Right cardiac atrium (tissue), 5 donors: ENCODE measurements around the gene DRAP1. TPM values are rescaled to one million over a fixed set of nuclear protein-coding genes. Genes with fewer than 3 reads are reported as not detected.

Experiments used
- ATAC-seq, 2 donors: fragments of 200-7000 bp; cut with Tn5 transposase; one replicate each; pipeline versions ENCODE4 v1.8.0 to v1.9.1; 2020; ENCODE audit warnings: moderate library complexity in 2 of 2, mild to moderate bottlenecking in 1 of 2
- DNase-seq, 3 donors: peaks; one replicate each; pipeline ENCODE4 v3.0.0-alpha.2; 2020
- H3K27ac ChIP-seq: one replicate; pipeline ENCODE4 v1.5.1; 2013; ENCODE audit warnings: mild to moderate bottlenecking, low read length, control low read depth, moderate library complexity
- H3K27me3 ChIP-seq: one replicate; pipeline ENCODE4 v1.6.1; 2013; ENCODE audit not compliant: control insufficient read depth, insufficient read depth
- H3K4me1 ChIP-seq: one replicate; pipeline ENCODE4 v1.6.1; 2013; ENCODE audit warnings: low read length; ENCODE audit not compliant: control insufficient read depth, insufficient read depth
- H3K4me3 ChIP-seq: one replicate; pipeline ENCODE4 v1.5.1; 2013; ENCODE audit warnings: low read length, control low read depth
- H3K9me3 ChIP-seq: one replicate; pipeline ENCODE4 v1.6.1; 2013; ENCODE audit warnings: low read length; ENCODE audit not compliant: control insufficient read depth
- whole genome bisulfite sequencing: extraction: QIAGEN DNeasy Blood & Tissue Kit; methylation state at CpG from one replicate; pipeline ENCODE4 v1.1.7; 2013; 5-methylcytosine and 5-hydroxymethylcytosine counted together
- intact Hi-C, 4 donors: fragments of 100-400 bp; cut with DNase I; formaldehyde crosslinking; loops; one replicate each; pipeline versions ENCODE4 v1.11.0 to v1.14.0; 2022 to 2023
- polyA plus RNA-seq: library from polyadenylated mRNA; stranded (reverse); fragments of 200-250 nt; gene quantifications from one replicate; pipeline ENCODE4 v1.2.3, GENCODE V29; 2013
- total RNA-seq, 4 donors: library from RNA; stranded (reverse); fragmentation: NEBNext Ultra II Directional; extraction: Animal tissue kit (Norgen Biotek cat#: 25700); gene quantifications; one replicate each; pipeline ENCODE4 v1.2.1, GENCODE V29; 2021
- donor health status: healthy with polysubstance abuse.
- donor health status: DM: no; HTN: yes; CAD: no.
- donor health status: DM: no; HTN: no; CAD: no.
- donor health status: DM: no; HTN: yes; CAD: no; lungs with severe emphysema.
- donor health status: DM: yes; HTN: yes; CAD: no.

DRAP1 gene
- total and polyA plus RNA-seq, 5 donors, result 82.9 to 130 (median 85.3) TPM

DNA sequence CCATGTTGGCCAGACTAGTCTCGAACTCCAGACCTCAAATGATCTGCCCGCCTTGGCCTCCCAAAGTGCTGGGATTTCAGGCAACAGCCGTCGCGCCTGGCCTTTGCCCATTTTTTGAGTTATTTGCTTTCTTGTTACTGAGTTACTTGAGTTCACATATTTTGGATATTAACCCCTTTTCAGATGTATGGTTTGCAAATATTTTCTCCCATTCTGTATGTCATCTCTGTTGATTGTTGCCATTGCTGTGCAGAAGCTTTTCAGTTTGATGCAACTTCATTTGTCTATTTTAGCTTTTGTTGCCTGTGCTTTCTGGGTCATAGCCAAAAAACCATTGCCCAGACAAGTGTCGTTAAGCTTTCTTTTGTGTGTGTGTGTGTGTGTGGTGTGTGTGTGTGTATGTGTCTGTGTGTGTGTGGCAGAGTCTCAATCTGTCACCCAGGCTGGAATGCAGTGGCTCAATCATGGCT is 32.9 kb downstream of the DRAP1 start:
- ATAC-seq (no peak), DNase-seq (no peak)
- H3K4me1 ChIP-seq, result no peaks in the 10 kb centered on the region
- no peak overlapping the region for H3K27ac ChIP-seq
- 65% methylated on average over 6 of the region's 6 CpGs for WGBS
- intact Hi-C loops, result no loop called here
- no peaks in the 10 kb centered on the region for H3K27me3 ChIP-seq
- no peaks in the 10 kb centered on the region for H3K9me3 ChIP-seq
- no peak overlapping the region for H3K4me3 ChIP-seq

DNA sequence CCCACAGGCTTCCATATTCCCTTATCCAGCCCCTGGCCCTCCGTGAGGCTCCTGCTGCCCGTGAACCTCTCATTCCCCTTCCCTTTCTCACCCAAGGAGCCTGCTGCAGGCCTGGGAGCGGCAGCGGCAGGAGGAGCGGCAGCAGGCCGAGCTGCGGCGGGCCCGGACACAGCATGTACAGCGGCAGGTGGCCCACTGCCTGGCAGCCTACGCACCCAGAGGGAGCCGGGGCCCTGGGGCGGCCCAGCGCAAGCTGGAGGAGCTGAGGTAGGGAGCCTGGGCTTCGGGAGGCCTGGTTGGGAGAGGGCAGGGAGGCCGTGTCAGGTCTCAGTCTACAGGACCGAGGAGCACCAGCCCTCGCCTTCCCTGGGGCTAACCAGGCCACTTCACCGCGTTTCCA is 34.2 kb downstream of the DRAP1 start:
- DNase-seq (no peak), ATAC-seq (peak in 1 of 2 donors; percentile 42)
- intact Hi-C loops, result no loop called here
- Histone ChIP-seq H3K4me3 (no peak overlapping the region), H3K9me3 (no peaks in the 10 kb centered on the region), H3K4me1 (no peaks in the 10 kb centered on the region), H3K27ac (no peak overlapping the region), H3K27me3 (no peaks in the 10 kb centered on the region)
- WGBS, result 83% methylated on average over 20 of the region's 20 CpGs

DNA sequence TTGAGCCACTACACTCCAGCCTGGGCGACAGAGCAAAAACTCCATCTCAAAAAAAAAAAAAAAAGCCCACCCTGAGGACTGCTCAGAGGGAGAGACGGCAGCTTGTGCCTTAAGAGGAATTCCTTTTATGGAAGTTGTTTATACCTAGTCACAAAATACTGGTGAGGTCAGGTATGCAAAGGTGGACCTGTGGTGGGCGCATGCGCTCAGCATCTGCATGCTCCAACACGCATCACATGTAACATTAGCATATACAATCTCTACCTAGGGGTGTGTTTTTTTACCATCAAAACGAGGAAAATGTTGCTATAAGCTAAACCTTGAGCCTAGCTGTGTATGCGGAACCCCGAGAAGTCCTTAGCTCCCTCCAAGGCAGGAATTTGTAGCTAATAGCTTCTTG is 35.5 kb downstream of the DRAP1 start:
- ATAC-seq (no peak), DNase-seq (no peak)
- WGBS, result 73% methylated on average over 8 of the region's 8 CpGs
- no peaks in the 10 kb centered on the region for H3K4me1 ChIP-seq
- H3K27ac ChIP-seq, result no peak overlapping the region
- H3K4me3 ChIP-seq, result no peak overlapping the region
- intact Hi-C loops, result no loop called here
- no peaks in the 10 kb centered on the region for H3K27me3 ChIP-seq
- no peaks in the 10 kb centered on the region for H3K9me3 ChIP-seq

DNA sequence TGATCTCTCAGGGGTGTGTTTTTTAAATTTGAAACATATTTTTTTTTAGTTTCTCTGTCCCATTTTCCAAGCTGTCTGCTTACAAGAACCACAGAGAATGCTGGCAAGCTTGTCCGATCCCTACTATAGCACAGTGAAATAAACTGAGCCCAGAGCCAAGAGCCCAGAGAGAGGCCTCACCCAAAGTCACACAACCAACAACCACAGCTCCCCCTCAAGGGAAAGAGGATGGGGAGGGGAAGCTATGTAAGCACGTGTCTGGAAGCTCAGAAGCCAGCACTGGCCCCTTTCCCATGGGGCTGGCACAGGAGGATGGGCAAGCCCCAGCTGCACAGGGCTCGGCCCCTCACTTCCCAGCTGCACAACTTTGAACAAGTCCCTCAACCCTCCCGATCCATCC is 39.1 kb downstream of the DRAP1 start:
- ATAC-seq (no peak), DNase-seq (no peak)
- H3K4me1 ChIP-seq, result peaks cover 6% of the 10 kb centered on the region
- H3K27me3 ChIP-seq, result no peaks in the 10 kb centered on the region
- H3K27ac ChIP-seq, result no peak overlapping the region
- no peak overlapping the region for H3K4me3 ChIP-seq
- WGBS, result 61% methylated on average over 4 of the region's 4 CpGs
- H3K9me3 ChIP-seq, result no peaks in the 10 kb centered on the region
- intact Hi-C loops, result no loop called here

DNA sequence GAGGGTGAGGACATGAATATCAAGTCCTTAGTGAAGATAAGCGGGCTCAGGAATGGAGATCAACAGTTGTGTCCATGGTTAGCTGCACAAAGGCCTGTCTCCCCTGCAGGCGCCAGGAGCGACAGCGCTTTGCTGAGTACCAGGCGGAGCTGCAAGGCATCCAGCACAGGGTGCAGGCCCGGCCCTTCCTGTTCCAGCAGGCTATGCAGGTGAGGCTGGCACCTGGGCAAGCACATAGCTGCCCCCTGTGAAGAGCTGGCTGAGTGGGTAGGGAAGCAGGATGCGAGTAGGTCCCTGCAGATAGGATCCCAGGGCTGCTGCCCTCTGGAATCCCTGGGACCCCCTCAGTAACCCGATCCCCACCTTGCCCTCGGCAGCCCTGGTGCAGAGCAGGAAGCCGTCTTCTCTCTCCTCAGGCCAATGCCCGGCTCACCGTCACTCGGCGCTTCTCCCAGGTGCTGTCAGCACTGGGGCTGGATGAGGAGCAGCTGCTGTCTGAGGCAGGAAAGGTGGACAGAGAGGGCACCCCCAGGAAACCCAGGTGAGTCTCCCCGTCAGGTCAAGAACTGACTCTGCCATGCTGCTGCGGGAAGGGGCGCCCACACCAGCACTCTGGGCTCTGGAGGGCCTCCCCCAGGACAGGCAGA is 39.7 kb downstream of the DRAP1 start:
- peaks cover 6% of the 10 kb centered on the region for H3K4me1 ChIP-seq
- intact Hi-C loops, result no loop called here
- H3K9me3 ChIP-seq, result no peaks in the 10 kb centered on the region
- H3K27ac ChIP-seq, result no peak overlapping the region
- H3K27me3 ChIP-seq, result no peaks in the 10 kb centered on the region
- H3K4me3 ChIP-seq, result no peak overlapping the region
- DNase-seq, result no peak
- WGBS, result 68% methylated on average over 17 of the region's 17 CpGs
- ATAC-seq, result no peak

DNA sequence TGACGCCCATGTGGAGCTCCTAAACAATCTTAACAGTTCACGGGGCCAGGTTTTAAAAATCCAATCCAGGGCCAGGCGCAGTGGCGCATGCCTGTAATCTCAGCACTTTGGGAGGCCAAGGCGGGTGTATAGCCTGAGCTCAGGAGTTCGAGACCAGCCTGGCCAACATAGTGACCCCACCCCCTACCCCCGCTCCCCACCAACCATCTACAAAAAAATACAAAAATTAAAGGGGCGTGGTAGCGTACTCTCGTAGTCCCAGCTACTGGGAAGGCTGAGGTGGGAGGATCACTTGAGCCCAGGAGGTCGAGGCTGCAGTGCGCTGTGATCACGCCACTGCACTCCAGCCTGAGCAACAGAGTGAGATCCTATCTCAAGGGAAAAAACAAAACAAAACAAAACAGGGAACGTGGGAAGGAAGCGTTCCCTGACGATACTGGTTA is 41.6 kb downstream of the DRAP1 start:
- no peaks in the 10 kb centered on the region for H3K9me3 ChIP-seq
- no peaks in the 10 kb centered on the region for H3K27me3 ChIP-seq
- peak overlapping the region; percentile 94 for H3K27ac ChIP-seq
- WGBS, result 57% methylated on average over 16 of the region's 16 CpGs
- intact Hi-C loops, result loop anchor here in 2 of 4 donors (5.0 to 10.0 kb wide), 2 partner anchors 74 to 76 kb away; partner anchors contain the start of gene FIBP (in 2 of the 2)
- peaks cover 6% of the 10 kb centered on the region for H3K4me1 ChIP-seq
- ATAC-seq, result no peak
- H3K4me3 ChIP-seq, result peak overlapping the region; percentile 89
- DNase-seq, result no peak

DNA sequence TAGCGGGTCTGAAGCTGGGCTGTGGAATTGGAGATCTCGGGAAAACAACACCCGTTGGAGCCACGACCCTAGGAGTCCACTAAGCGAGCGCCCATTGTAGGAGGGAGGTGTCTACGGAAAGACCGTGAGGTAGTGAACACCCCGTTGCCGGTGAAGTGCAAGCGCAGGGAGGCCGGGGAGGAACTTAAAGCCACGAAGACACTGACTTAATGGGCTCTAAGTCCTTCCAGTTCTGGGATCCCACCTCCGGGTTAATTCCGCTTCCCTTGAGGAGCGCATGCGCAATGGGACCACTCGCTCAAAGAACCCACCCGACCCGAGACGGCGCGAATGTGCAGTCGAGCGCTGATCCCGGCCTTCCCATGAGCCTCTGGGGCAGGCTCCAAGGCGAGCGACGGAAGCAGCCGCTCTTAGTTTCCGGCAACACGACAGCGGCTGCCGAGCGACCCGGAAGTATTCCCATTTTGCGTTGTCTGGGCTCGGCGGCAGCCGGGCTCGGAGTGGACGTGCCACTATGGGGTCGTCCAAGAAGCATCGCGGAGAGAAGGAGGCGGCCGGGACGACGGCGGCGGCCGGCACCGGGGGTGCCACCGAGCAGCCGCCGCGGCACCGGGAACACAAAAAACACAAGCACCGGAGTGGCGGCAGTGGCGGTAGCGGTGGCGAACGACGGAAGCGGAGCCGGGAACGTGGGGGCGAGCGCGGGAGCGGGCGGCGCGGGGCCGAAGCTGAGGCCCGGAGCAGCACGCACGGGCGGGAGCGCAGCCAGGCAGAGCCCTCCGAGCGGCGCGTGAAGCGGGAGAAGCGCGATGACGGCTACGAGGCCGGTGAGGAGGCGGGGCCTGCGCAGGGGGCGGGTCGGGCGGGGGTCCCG is 42.3 kb downstream of the DRAP1 start, which contains the start of gene SART1:
TSS of gene SART1 (plus strand) at position 468 of the 874 bp plus-strand sequence. CDS start at position 515, 47 bp downstream.
- H3K9me3 ChIP-seq, result no peaks in the 10 kb centered on the region
- under 1% methylated on average over 97 of the region's 97 CpGs for WGBS
- intact Hi-C loops, result loop anchor here in 2 of 4 donors (5.0 to 10.0 kb wide), 2 partner anchors 74 to 77 kb away; partner anchors contain the start of gene FIBP (in 2 of the 2)

DNA sequence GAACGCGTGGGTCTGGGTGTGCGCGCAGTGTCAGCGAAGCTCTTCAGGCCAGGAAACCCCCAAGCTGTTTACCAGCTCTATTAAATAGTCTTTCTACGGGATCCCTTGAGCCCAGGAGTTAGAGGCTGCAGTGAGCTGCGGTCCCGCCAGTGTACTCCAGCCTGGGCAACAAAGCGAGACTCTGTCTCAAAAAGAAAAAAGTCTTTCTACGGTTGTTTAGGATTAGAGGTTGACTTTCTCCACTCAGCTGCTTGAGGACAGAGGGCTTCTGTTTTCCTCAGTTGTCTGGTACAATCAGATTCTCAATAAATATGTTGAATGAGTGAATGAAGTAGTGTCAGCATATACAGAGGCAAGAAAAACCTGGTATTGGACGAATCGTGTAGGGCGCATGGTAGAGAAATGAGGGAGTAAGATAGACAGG is 42.9 kb downstream of the DRAP1 start:
- Histone ChIP-seq H3K9me3 (no peaks in the 10 kb centered on the region), H3K27me3 (no peaks in the 10 kb centered on the region), H3K4me1 (peaks cover 6% of the 10 kb centered on the region), H3K4me3 (peak overlapping the region; percentile 89), H3K27ac (no peak overlapping the region)
- no peak for DNase-seq
- ATAC-seq, result no peak
- WGBS, result 6% methylated on average over 13 of the region's 13 CpGs
- intact Hi-C loops, result loop anchor here in 2 of 4 donors (5.0 to 10.0 kb wide), 2 partner anchors 75 to 77 kb away; partner anchors contain the start of gene FIBP (in 2 of the 2)

More for the DNA sequence above, 42.3 kb downstream of the DRAP1 start, which contains the start of gene SART1:
- peaks cover 6% of the 10 kb centered on the region for H3K4me1 ChIP-seq
- H3K27me3 ChIP-seq, result no peaks in the 10 kb centered on the region
- ATAC-seq, result peak; percentile 98
- H3K27ac ChIP-seq, result peak within 1 kb of the TSS; percentile 94
- peak within 1 kb of the TSS; percentile 89 for H3K4me3 ChIP-seq
- DNase-seq, result peak; percentile 99

DNA sequence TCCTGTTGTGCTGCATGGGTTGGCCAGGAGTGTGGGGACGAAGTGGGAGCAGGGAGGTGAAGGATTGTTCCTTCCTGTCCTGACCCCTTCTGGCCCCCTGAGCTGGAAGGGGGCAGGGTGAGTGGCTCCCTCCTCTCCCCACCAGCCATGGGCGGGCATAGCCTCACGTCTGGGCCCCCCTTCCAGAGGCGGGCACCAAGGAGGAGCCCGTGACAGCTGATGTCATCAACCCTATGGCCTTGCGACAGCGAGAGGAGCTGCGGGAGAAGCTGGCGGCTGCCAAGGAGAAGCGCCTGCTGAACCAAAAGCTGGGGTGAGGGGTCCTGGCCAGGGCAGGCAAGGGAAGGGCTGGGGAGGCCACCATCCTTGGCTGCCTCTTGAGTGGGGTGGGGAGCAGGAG is 45.7 kb downstream of the DRAP1 start:
- 89% methylated on average over 10 of the region's 10 CpGs for WGBS
- no peak overlapping the region for H3K4me3 ChIP-seq
- no peaks in the 10 kb centered on the region for H3K9me3 ChIP-seq
- intact Hi-C loops, result loop anchor here in 3 of 4 donors (5.0 to 10.0 kb wide), 3 partner anchors 37 to 80 kb away; partner anchors contain the start of genes FIBP (in 2 of the 3), BANF1 (in 1 of the 3) and EIF1AD (in 1 of the 3)
- no peak overlapping the region for H3K27ac ChIP-seq
- DNase-seq, result peak in 1 of 3 donors; percentile 51
- H3K4me1 ChIP-seq, result peaks cover 6% of the 10 kb centered on the region
- no peaks in the 10 kb centered on the region for H3K27me3 ChIP-seq
- no peak for ATAC-seq

DNA sequence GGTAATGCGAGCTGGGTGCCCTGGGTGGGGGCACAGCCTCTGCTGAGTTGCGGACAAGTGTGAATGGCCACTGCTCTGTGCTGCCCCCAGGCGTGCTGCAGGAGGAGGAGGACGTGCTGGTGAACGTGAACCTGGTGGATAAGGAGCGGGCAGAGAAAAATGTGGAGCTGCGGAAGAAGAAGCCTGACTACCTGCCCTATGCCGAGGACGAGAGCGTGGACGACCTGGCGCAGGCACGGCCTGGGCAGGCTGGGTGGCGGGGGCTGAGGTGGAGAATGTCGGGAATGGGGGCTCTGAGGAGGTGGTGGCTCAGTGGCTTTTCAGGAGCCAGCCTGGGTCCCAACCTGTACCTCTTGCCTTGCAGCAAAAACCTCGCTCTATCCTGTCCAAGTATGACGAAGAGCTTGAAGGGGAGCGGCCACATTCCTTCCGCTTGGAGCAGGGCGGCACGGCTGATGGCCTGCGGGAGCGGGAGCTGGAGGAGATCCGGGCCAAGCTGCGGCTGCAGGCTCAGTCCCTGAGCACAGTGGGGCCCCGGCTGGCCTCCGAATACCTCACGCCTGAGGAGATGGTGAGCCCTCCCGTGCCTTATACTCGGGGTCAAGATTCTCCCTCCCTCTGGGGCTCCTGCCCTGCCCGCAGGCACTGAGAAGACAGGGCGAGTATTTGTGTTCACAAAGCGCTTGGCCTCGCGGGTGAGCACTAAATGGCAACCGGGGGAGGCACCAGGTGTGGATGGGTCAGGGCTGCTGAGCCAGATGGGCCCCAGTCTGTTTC is 46.9 kb downstream of the DRAP1 start:
- ATAC-seq, result no peak
- WGBS, result 93% methylated on average over 36 of the region's 36 CpGs
- intact Hi-C loops, result loop anchor here in 2 of 4 donors (5.0 to 10.0 kb wide), 2 partner anchors 36 to 81 kb away; partner anchors contain the start of genes BANF1 (in 1 of the 2), EIF1AD (in 1 of the 2) and FIBP (in 1 of the 2)

More for the DNA sequence above, 46.9 kb downstream of the DRAP1 start:
- Histone ChIP-seq H3K4me1 (peaks cover 6% of the 10 kb centered on the region), H3K27ac (no peak overlapping the region), H3K9me3 (no peaks in the 10 kb centered on the region), H3K27me3 (no peaks in the 10 kb centered on the region), H3K4me3 (no peak overlapping the region)
- peak in 1 of 3 donors; percentile 47 for DNase-seq
